H1 (cell line): Measurements from ENCODE around the gene NOXO1. TPM values are rescaled to one million over a fixed set of nuclear protein-coding genes. Genes with fewer than 3 reads are reported as not detected.

ENCODE experiments used
- CTCF ChIA-PET: fragments of 300-600 bp; sonication (Branson Sonifier 250); formaldehyde crosslinking; loops from one replicate; lab custom pipeline; 2021; ENCODE audit not compliant: partially characterized antibody; lab: Charles Lee
- POLR2A ChIA-PET: fragments of 300-600 bp; sonication (Branson Sonifier 250); formaldehyde crosslinking; loops from one replicate; lab custom pipeline; 2021; ENCODE audit warnings: inconsistent platforms; ENCODE audit not compliant: partially characterized antibody; lab: Charles Lee
- DNase-seq, 2 experiments: peaks; one replicate each; pipeline versions ENCODE4 v3.0.0 to v3.0.0-alpha.2; 2010 to 2022; ENCODE audit warnings: low spot score in 2 of 2, low read depth in 1 of 2, mixed read lengths in 1 of 2
- FAIRE-seq: peaks from 2 replicates; lab custom pipeline; 2011; peaks lifted over from hg19 to GRCh38; lab: Jason Lieb, UNC
- H2AFZ ChIP-seq: 2 replicates; pipeline ENCODE4 v1.8.1; 2012; ENCODE audit warnings: low read length, inconsistent platforms
- H2AK5ac ChIP-seq: 2 replicates; pipeline ENCODE4 v1.6.1; 2013; ENCODE audit warnings: low read depth, low read length
- H2BK120ac ChIP-seq: replicated peaks from 2 replicates; pipeline ENCODE3; 2013; ENCODE audit warnings: low read depth, low read length, inconsistent platforms
- H2BK12ac ChIP-seq: 2 replicates; pipeline ENCODE4 v1.6.1; 2013; ENCODE audit warnings: low read depth, low read length
- H2BK15ac ChIP-seq: 2 replicates; pipeline ENCODE4 v1.6.1; 2013; ENCODE audit warnings: low read length
- H2BK20ac ChIP-seq: 2 replicates; pipeline ENCODE4 v1.6.1; 2013; ENCODE audit warnings: low read length
- H2BK5ac ChIP-seq: 2 replicates; pipeline ENCODE4 v1.6.1; 2013; ENCODE audit warnings: low read depth, low read length
- H3K14ac ChIP-seq: 2 replicates; pipeline ENCODE4 v1.6.1; 2013; ENCODE audit warnings: inconsistent platforms; ENCODE audit not compliant: insufficient read length
- H3K18ac ChIP-seq: 2 replicates; pipeline ENCODE4 v1.6.1; 2013; ENCODE audit warnings: low read length; ENCODE audit errors: extremely low read depth
- H3K23ac ChIP-seq: 2 replicates; pipeline ENCODE4 v1.6.1; 2013; ENCODE audit warnings: inconsistent platforms; ENCODE audit not compliant: insufficient read length
- H3K23me2 ChIP-seq: 2 replicates; pipeline ENCODE4 v1.6.1; 2013; ENCODE audit warnings: low read depth, low read length
- H3K27ac ChIP-seq: 2 replicates; pipeline ENCODE4 v1.6.1; 2011; ENCODE audit warnings: low read depth, low read length, inconsistent platforms
- H3K27me3 ChIP-seq, 4 experiments: replicated peaks in 1 of 4; 1 replicate in 1 of 4; 2 replicates in 3 of 4; pipeline versions ENCODE4 v1.6.1 to v1.8.1; 2011 to 2013; ENCODE audit warnings: low read length in 3 of 4, mild to moderate bottlenecking in 3 of 4, inconsistent platforms in 2 of 4, mixed read lengths in 2 of 4, moderate library complexity in 1 of 4; ENCODE audit not compliant: control insufficient read depth in 3 of 4, insufficient read depth in 3 of 4; ENCODE audit errors: extremely low read depth in 1 of 4
- H3K36me3 ChIP-seq, 4 experiments: 2 replicates each; pipeline versions ENCODE4 v1.6.1 to v1.8.1; 2011 to 2013; ENCODE audit warnings: mild to moderate bottlenecking in 4 of 4, low read length in 3 of 4, moderate library complexity in 2 of 4, control low read depth in 1 of 4, inconsistent platforms in 1 of 4; ENCODE audit not compliant: insufficient read depth in 4 of 4, control insufficient read depth in 2 of 4
- H3K4ac ChIP-seq: replicated peaks from 2 replicates; pipeline ENCODE3; 2013; ENCODE audit warnings: low read length, low read depth, mixed read lengths, inconsistent platforms; ENCODE audit not compliant: insufficient read length
- H3K4me1 ChIP-seq, 4 experiments: replicated peaks in 1 of 4; 1 replicate in 1 of 4; 2 replicates in 3 of 4; pipeline versions ENCODE4 v1.6.1 to v1.8.1; 2011 to 2013; ENCODE audit warnings: low read length in 3 of 4, inconsistent platforms in 2 of 4, mixed read lengths in 1 of 4; ENCODE audit not compliant: insufficient read depth in 4 of 4, control insufficient read depth in 3 of 4
- H3K4me2 ChIP-seq, 2 experiments: 2 replicates each; pipeline versions ENCODE4 v1.6.1 to v1.8.1; 2011 to 2013; ENCODE audit warnings: low read depth in 2 of 2, low read length in 2 of 2, control low read depth in 1 of 2, inconsistent platforms in 1 of 2, mild to moderate bottlenecking in 1 of 2; ENCODE audit not compliant: insufficient read depth in 1 of 2
- H3K4me3 ChIP-seq, 4 experiments: fragments of 200-600, 300-600 bp in 1 of 4; sonication (generic), shearing (Covaris generic), sonication (Bioruptor Twin) in 1 of 4; 2 replicates each; pipeline versions ENCODE4 v1.5.1 to v1.8.1; 2011 to 2016; ENCODE audit warnings: low read length in 4 of 4, low read depth in 3 of 4, control low read depth in 2 of 4, inconsistent platforms in 2 of 4, mild to moderate bottlenecking in 2 of 4, mixed read lengths in 1 of 4, moderate library complexity in 1 of 4; ENCODE audit not compliant: insufficient read depth in 2 of 4; ENCODE audit errors: extremely low read depth in 1 of 4
- H3K56ac ChIP-seq: replicated peaks from 2 replicates; pipeline ENCODE3; 2013; ENCODE audit warnings: low read depth, mild to moderate bottlenecking, mixed read lengths, low read length, inconsistent platforms; ENCODE audit not compliant: insufficient read length
- H3K79me1 ChIP-seq: 2 replicates; pipeline ENCODE4 v1.6.1; 2013; ENCODE audit warnings: low read depth, low read length, control low read depth
- H3K79me2 ChIP-seq, 2 experiments: 2 replicates each; pipeline versions ENCODE4 v1.6.1 to v1.8.1; 2012 to 2013; ENCODE audit warnings: low read length in 2 of 2, mild to moderate bottlenecking in 2 of 2, inconsistent platforms in 1 of 2; ENCODE audit not compliant: insufficient read depth in 2 of 2, control insufficient read depth in 1 of 2
- H3K9ac ChIP-seq, 4 experiments: replicated peaks in 1 of 4; 1 replicate in 1 of 4; 2 replicates in 3 of 4; pipeline versions ENCODE4 v1.6.1 to v1.8.1; 2011 to 2013; ENCODE audit warnings: low read depth in 3 of 4, low read length in 3 of 4, control low read depth in 2 of 4, mild to moderate bottlenecking in 2 of 4, moderate library complexity in 2 of 4, inconsistent platforms in 1 of 4; ENCODE audit errors: extremely low read depth in 1 of 4
- H3K9me3 ChIP-seq, 2 experiments: 2 replicates each; pipeline versions ENCODE4 v1.6.1 to v1.8.1; 2012 to 2013; ENCODE audit warnings: mild to moderate bottlenecking in 2 of 2, moderate library complexity in 2 of 2, control low read depth in 1 of 2, inconsistent platforms in 1 of 2, low read depth in 1 of 2, low read length in 1 of 2, mixed read lengths in 1 of 2; ENCODE audit not compliant: insufficient read depth in 2 of 2
- H4K20me1 ChIP-seq, 2 experiments: replicated peaks in 1 of 2; 2 replicates each; pipeline versions ENCODE3 to v1.8.1; 2011 to 2013; ENCODE audit warnings: inconsistent platforms in 2 of 2, low read length in 2 of 2, mild to moderate bottlenecking in 1 of 2; ENCODE audit not compliant: insufficient read depth in 2 of 2, control insufficient read depth in 1 of 2
- H4K5ac ChIP-seq: 2 replicates; pipeline ENCODE4 v1.6.1; 2013; ENCODE audit warnings: low read length, low read depth, mixed read lengths, inconsistent platforms; ENCODE audit not compliant: insufficient read length
- H4K8ac ChIP-seq: 2 replicates; pipeline ENCODE4 v1.8.0; 2013; ENCODE audit warnings: mild to moderate bottlenecking, moderate library complexity, low read length, inconsistent platforms; ENCODE audit not compliant: insufficient read depth; ENCODE audit errors: extremely low read depth
- H4K91ac ChIP-seq: replicated peaks from 2 replicates; pipeline ENCODE3; 2013; ENCODE audit warnings: low read length, mixed read lengths, inconsistent platforms; ENCODE audit not compliant: insufficient read length
- CBX8 ChIP-seq: fragments of 300-800, 300-1000 bp; sonication (generic); IDR thresholded peaks from 2 replicates; pipeline ENCODE4 v1.7.1; 2016; ENCODE audit warnings: low read depth, low read length, borderline replicate concordance
- CEBPB ChIP-seq: IDR thresholded peaks from 2 replicates; pipeline ENCODE4 v1.6.1; 2012; ENCODE audit warnings: low read depth, low read length
- CREB1 ChIP-seq: IDR thresholded peaks from 2 replicates; pipeline ENCODE4 v1.6.1; 2012; ENCODE audit warnings: inconsistent platforms
- JUN ChIP-seq: IDR thresholded peaks from 2 replicates; pipeline ENCODE4 v1.6.1; 2011; ENCODE audit warnings: low read depth, mild to moderate bottlenecking, improper control_type of control experiment, low read length
- POU5F1 ChIP-seq: IDR thresholded peaks from 2 replicates; pipeline ENCODE4 v1.6.1; 2011; ENCODE audit warnings: low read depth, mild to moderate bottlenecking, low read length, moderate library complexity
- SAP30 ChIP-seq: fragments of 300-600 bp; sonication (generic); IDR thresholded peaks from 2 replicates; pipeline ENCODE4 v1.7.1; 2012; ENCODE audit warnings: low read length, moderate library complexity, mild to moderate bottlenecking, inconsistent platforms; ENCODE audit not compliant: insufficient read depth, insufficient replicate concordance
- SIX5 ChIP-seq: IDR thresholded peaks from 2 replicates; pipeline ENCODE4 v1.6.1; 2011; ENCODE audit warnings: mild to moderate bottlenecking, low read depth, low read length
- SP4 ChIP-seq: IDR thresholded peaks from 2 replicates; pipeline ENCODE4 v1.6.1; 2012; ENCODE audit warnings: low read length, inconsistent platforms
- TEAD4 ChIP-seq: IDR thresholded peaks from 2 replicates; pipeline ENCODE4 v1.6.1; 2012; ENCODE audit warnings: low read depth, low read length, inconsistent platforms, mixed read lengths
- WGBS, 2 experiments: shearing (Covaris generic) in 1 of 2; methylation state at CpG; one replicate each; pipeline versions ENCODE4 v1.1.6 to v1.1.7; 2013 to 2015; ENCODE audit warnings: low lambda C conversion rate in 2 of 2, mixed read lengths in 2 of 2, inconsistent platforms in 1 of 2, low coverage in 1 of 2, missing lambda C conversion rate in 1 of 2; ENCODE audit not compliant: insufficient replicate concordance in 2 of 2, insufficient coverage in 1 of 2, insufficient read length in 1 of 2; ENCODE audit errors: extremely low coverage in 1 of 2, missing lambda C conversion rate in 1 of 2; 5-methylcytosine and 5-hydroxymethylcytosine counted together
- polyA plus RNA-seq, 7 experiments: library from polyadenylated mRNA; depleted of rRNA in 3 of 7; stranded (reverse) in 5 of 7; unstranded in 2 of 7; fragments of >200 nt in 5 of 7; fragments of 200-250 nt in 2 of 7; gene quantifications; 1 replicate in 5 of 7; 2 replicates in 1 of 7; 4 replicates in 1 of 7; pipeline versions ENCODE4 v1.2.1 to v1.2.3, GENCODE V29; 2011 to 2013; ENCODE audit warnings: missing spikeins in 2 of 7, mixed read lengths in 2 of 7
- total RNA-seq: library from RNA; stranded (reverse); fragmentation: NEBNext Ultra II Directional; extraction: Animal tissue kit (Norgen Biotek cat#: 25700); gene quantifications from 2 replicates; pipeline ENCODE4 v1.2.1, GENCODE V29; 2021
- TF ChIP-seq, protein P1 (sequence below): IDR thresholded peaks from 2 replicates; pipeline ENCODE4 v1.6.1; 2012; ENCODE audit warnings: inconsistent platforms

NOXO1 gene
- total and polyA plus RNA-seq, 2 of the 8 experiments (the other 6 are each of a cell fraction or from before 2014, with no cell fraction given): 1.3 to 2.5 TPM

DNA sequence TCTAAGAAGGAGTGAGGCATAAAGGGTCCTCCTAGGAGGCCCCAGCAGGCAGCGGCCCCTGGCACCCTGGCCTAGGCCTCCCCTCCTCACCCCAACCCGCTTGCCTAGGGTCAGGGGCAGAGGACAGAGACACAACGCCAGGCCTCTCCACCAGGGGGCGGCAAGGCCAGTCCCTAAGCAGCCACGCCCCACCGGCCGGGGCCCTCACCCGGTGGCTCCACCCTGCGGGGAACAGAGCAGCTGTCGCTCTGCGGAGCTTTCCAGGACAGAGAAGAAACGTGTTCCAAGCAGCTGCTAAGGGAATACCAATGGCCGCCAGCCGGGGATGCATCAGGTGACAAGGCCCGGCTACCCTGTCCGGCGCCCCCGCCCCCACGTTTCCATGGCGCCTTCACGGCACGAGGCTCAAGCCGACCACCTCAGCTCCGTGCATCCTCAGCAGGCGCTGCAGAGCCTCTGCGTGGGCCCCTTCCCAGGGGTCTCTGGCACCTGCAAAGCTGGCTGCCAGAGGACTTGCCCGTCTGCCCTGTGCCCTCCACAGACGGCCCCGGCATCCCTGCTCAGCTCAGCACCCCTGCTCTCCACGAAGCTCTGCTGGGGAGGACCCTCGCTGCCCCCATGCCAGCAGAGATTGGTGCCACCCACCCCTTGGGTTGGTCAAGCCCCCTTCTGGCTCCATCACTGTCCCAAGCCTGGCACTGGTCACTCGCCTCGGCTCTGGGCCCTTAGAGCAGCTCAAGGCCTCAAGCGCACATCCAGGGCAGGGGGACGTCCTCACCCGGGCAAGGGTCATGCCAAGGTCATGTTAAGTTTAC, 22.8 kb upstream of the NOXO1 start:
- POLR2A ChIA-PET: interaction anchor here (0.6 to 4.7 kb wide), 20 partner anchors 8 to 151 kb away, joined by 3 to 37 read pairs (median 4); partner anchors contain the start of genes GFER, NPW, RNF151 and RPS2
- H2BK12ac ChIP-seq: no peak overlapping the region
- 31% methylated on average over 35 of the region's 36 CpGs; no CpG with 5 or more reads in 1 of the 2 experiments for WGBS, 2 experiments
- H4K5ac ChIP-seq: no peak overlapping the region
- H3K4me2 ChIP-seq: peak overlapping the region in 1 of 2 experiments; percentile 63; a peak in 2 of 4 replicates
- H2BK120ac ChIP-seq: no peak overlapping the region
- peak overlapping the region; percentile 53; the same call in 1 of the 2 replicates for H2BK5ac ChIP-seq
- peak overlapping the region; percentile 53; the same call in 1 of the 2 replicates for H3K27ac ChIP-seq
- CTCF ChIA-PET: interaction anchor here (0.6 to 4.3 kb wide), 40 partner anchors 9 to 942 kb away, joined by 3 to 55 read pairs (median 4); partner anchors contain the start of genes GFER, NOXO1, NPW and NTHL1
- H4K20me1 ChIP-seq: peaks cover 29 to 69% of the 10 kb centered on the region in 2 experiments
- peak overlapping the region; percentile 80 for H3K4ac ChIP-seq
- H3K56ac ChIP-seq: no peak overlapping the region
- 0 out of 2 replicates have a peak overlapping the region, but pooled peaks have one; percentile 29 for H2AK5ac ChIP-seq
- H3K18ac ChIP-seq: no peak overlapping the region
- H3K9me3 ChIP-seq: no peaks in the 10 kb centered on the region
- peak; percentile 90 to 99 for DNase-seq
- peaks cover 0 to 33% (median 18%) of the 10 kb centered on the region in 4 experiments; a peak in 5 of 7 replicates for H3K4me1 ChIP-seq
- peak overlapping the region in 2 of 4 experiments; percentile 2 to 13; a peak in 1 of 7 replicates for H3K9ac ChIP-seq
- peak; percentile 88 for FAIRE-seq
- no peak overlapping the region for H3K14ac ChIP-seq
- H3K23ac ChIP-seq: no peak overlapping the region
- H3K36me3 ChIP-seq: peaks cover 21 to 38% (median 32%) of the 10 kb centered on the region in 4 experiments
- H3K27me3 ChIP-seq: no peaks in the 10 kb centered on the region
- H3K23me2 ChIP-seq: peaks cover 5% of the 10 kb centered on the region; the same call in 1 of the 2 replicates
- H2BK20ac ChIP-seq: no peak overlapping the region
- H2AFZ ChIP-seq: no peak overlapping the region
- peaks cover 9% of the 10 kb centered on the region; the same call in 1 of the 2 replicates for H3K79me1 ChIP-seq
- no peak overlapping the region; the same call in 1 of the 2 replicates for H2BK15ac ChIP-seq
- H4K91ac ChIP-seq: peak overlapping the region; percentile 66
- peaks cover 21 to 48% of the 10 kb centered on the region in 2 experiments; a peak in 3 of 4 replicates for H3K79me2 ChIP-seq
- H4K8ac ChIP-seq: peak overlapping the region; percentile 23
- H3K4me3 ChIP-seq: peak overlapping the region in 2 of 4 experiments; percentile 14 to 33; a peak in 3 of 8 replicates
- TF ChIP-seq CBX8: no peak
- TF ChIP-seq, protein P1, sequence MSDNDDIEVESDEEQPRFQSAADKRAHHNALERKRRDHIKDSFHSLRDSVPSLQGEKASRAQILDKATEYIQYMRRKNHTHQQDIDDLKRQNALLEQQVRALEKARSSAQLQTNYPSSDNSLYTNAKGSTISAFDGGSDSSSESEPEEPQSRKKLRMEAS: peak; percentile 89; the same call in 1 of the 2 replicates
- peak; percentile 95 for TF ChIP-seq SP4
- TF ChIP-seq POU5F1: no peak
- no peak for TF ChIP-seq SAP30
- TF ChIP-seq SIX5: no peak
- TF ChIP-seq TEAD4: 0 out of 2 replicates have a peak, but pooled peaks have one; percentile 8
- TF ChIP-seq CREB1: peak; percentile 69; the same call in 1 of the 2 replicates
- peak; percentile 26; the same call in 1 of the 2 replicates for TF ChIP-seq CEBPB
- no peak for TF ChIP-seq JUN
